GM18907 (cell line): Measurements from ENCODE around the gene KRT86.
"Not testable (repeated sequence)": the region's sequence is repeated elsewhere in the genome, so short reads cannot be mapped to it uniquely, and the experiment has no call there.

Source experiments
- ATAC-seq: cut with Tn5 transposase; IDR thresholded peaks from one replicate; pipeline ENCODE4 v1.9.1; 2021; ENCODE audit warnings: mild to moderate bottlenecking, moderate library complexity; ENCODE audit not compliant: unreplicated experiment

KRT86 gene

DNA sequence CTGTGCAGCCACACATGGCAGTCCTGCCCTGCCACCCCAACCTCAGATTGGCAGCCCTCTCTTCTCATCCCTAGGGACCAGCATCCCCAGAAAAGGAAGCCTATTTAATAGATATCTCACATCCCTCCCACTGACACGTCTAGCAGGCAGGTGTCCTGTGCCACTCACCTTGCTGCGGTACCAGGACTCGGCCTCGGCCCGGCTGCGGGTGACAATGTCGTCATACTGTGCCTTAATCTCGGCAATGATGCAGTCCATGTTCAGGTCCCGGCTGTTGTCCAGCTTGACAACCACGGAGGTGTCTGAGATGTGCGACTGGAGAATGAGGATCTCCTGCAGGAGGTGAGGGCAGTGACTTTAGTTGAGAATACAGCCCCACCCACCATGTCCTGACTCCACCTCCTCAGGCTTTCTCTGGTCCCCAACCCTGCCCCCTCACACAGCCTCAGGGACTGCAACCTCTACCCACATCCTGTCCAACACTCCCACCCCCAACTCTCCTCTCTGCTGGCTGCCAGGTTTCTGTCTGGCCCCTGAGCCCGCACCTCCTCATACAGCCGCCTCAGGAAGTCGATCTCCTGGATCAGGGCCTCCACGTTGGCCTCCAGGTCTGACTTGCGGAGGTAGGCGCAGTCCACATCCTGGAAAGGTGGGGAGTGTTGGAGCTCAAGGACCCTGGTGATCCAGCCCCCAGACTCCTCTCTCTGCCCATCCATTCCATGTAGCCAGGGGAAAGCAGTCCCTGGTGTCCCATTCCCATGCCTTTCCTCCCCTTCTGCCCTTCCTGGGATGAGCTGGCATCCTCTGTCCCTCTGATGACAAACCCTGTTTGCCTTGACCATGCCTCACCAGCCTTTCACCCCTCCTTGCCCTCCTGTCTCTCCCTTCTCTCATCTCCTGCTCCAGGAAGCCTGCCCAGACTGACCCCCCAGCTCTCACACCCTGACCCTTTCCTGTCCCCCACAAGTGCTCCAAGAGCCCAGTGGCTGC is 13.7 kb downstream of the KRT86 start:
- peak; percentile 85 for ATAC-seq

DNA sequence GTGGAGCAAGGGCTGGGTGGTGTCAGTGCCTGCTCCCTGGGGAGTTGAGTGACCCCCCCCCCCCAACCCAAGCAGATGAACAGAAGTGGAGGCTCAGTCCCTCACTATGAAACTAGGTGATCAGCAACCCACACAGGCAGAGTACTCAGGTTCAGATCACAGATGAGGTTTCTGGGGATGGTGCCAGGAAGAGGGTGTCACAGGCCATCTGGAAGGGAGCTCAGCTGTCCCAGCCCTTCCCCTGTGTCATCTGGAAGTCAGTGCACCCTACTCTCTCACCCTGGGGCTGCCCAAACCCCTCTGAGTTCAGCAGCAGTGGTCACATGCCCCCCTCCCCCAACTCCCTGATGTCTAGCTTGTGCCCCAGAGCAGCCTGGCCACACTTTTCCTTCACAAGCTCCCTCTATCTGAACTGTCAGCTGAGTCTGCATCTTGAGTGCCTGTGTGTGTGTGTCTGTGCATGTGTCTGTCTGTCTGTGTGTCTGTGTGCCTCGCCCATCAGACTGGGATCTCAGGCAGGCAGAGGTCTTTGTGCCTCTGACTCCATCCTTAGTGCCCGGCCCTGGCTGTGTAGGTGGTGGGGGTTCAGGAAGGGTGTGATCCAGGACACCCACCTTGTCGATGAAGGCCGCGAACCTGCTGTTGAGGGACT is 16.2 kb downstream of the KRT86 start:
- not testable (repeated sequence) for ATAC-seq

DNA sequence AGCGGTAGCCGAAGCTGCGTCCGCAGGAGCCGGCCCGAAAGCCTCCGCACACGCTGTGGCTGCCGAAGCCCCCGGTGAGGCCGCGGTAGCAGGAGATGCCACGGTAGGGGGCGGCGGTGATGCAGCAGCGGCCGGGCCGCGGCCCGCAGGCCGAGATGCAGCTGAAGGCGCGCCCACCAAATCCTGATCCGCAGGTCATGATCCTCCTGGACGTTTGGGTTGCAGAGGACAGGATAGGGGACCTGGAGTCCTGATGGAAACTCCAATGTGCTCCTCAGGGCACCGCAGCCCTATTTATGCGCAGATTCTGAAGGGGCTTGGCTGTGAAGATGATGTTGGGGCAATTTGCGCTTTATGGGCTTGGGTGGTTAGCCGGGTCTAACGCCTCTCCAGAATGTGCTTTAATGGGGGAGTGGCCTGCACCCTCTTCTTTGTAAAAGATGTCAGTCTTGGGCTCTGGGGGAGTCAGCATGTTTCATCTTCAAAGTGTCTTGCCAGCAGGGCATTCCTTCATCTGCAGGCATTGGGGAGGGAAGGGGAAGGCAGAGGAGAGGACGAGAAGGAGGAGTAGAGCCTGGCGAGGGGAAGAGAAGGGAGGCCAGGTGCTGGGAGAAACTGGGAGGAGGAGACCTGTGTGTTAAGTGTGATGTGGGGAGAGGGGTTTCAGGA is 17.0 kb downstream of the KRT86 start, which contains the start of gene KRT81:
Gene KRT81 (minus strand): TSS at position 268 of the 669 bp plus-strand sequence. CDS start 69 bp downstream, at position 199.
- no peak for ATAC-seq

DNA sequence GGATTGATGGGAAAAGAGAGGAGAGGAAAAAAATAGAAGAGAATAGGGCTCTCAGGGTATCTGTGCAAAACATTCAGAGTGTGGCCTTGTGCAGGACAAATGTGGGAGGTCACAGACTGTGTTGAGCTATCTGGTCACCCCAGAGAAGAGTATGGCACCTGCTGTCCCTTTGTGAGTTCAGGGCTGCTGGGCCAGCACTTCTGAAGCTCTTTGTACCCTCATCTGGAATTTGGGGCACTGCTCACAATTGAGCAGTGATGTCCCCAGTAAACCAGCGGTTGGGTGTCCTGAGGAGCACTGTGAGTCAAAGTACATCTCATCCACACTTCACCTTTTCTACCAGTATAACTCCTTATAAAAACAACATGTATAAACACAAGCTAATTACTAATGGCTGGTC is 19.5 kb downstream of the KRT86 start:
- ATAC-seq, result no peak

DNA sequence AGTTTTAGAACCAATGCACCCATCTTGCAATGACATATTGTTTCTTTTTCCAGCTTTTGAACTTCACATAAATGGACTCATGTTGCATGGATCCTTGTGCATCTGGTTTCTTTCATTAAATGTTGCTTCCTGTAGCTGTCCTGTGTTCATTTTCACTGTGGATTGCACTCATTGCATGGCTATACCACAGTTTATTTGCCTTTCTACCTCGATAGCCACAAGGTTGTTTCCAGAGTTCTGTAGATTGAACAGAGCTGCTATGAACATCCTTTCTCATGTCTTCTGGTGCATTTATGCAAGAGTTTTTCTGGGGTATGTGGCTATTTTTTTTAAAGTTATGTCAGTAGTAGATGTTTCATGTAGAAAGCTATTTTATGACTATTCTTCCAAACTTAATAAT is 20.4 kb downstream of the KRT86 start:
- ATAC-seq, result no peak

DNA sequence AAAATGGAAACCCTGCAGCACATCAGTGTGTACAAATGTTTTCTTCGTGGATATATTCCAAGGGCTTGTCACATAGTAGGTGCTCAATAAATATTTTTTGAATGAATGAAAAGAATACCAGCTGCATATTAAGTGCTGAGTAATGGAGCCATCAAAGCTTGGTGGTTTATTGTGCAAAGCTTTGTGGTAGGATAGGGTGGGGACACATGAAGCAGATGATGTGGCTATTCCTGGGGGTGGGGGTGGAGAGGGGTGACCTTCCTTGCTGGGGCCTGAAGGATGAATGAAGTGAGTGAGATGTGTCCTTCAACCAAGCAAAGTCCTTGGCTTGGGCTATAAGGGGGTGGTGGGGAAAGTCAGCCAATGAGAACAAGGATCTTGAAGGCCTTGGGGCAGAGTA is 21.2 kb downstream of the KRT86 start:
- no peak for ATAC-seq

DNA sequence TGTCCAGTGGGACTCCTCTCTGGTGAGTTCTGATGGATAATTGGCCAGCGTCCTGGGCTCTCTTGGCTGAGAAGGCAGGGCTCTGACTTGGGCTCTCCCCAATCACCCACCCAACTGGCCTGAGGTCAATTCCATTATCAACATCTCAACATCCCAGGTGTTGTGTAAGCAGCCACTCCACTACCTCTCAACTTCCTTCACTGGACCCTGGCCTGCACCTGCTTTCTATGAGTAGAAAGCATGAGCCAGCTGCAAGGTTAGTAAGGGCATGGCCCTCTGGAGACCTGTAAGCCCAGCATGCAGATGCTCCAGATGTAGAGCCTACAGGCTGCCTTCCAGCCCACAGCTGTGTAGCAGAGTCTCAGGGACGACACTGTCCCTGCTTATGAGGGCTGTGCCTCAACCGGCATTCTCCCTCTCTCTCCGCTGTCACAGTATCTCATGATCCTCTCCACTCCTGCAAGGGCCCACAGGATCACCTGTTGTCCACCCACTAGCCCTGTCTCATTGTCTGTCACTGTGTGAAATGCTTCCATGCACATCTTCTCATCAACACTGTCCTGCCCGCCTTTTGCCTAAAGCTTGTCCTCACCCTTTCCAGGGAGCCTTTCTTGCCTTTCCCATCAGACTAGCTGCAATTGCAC is 22.2 kb downstream of the KRT86 start:
- ATAC-seq, result no peak

DNA sequence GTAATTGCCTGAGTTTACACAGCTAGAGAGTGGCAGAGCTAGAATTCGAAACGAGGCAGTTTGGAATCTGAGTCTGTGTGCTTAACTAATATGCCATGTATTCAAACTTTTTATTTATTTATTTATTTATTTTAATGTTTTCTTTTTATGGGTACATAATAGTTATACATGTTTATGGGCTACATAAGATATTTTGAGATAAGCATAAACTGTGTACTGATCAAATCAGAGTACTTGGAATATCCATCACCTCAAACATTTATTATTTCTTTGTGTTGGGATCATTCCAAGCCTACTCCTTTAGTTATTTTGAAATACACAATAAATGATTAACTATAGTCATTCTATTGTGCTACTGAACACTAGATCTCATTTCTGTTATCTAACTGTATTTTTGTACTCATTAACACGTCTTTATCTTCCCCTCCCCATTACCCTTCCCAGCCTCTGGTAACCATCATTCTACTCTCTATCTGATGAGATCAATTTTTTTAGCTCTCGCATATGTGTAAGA is 24.3 kb downstream of the KRT86 start:
- ATAC-seq, result no peak

DNA sequence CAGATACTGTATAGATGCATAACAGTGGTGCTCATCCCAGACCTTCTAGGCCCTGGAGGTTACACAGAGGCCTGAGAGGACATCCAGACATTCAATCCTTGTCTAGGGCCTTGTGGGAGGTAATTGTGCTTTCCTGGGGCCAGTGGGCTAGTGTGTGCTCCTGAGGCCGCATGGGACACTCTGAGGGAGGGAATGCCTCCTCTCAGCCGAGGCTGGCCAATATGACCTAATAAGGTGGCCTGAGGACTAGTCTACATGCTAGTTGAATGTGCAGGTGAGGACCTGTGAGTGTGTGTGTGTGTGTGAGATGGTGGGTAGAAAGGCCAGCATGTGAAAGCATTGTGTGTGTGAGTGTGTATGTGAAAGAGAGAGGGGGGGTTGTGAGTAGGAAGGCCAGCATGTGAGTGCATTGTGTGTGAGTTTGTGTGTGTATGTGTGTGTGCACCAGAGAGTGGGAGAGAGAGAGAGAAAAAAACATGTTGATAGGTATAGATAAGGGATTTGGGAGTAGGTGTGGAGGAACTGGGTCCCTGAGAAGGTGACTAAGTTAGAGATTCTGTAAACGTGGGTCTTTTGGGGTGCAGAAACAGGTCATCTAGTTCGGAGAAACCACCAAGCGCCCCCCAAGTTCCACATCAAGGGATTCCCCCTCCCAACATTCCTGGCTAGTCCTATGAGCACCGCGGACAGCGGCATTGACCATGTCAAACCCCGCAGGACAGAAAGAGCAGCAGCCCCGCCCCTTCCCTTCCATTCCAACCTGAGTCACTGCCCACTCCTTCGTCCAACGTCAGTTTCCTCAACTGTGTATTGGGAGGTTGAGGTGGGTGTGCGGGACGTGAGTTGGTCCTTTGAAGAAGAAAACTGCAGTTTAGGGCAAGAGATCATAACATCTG is 26.6 kb downstream of the KRT86 start:
- ATAC-seq, result no peak

DNA sequence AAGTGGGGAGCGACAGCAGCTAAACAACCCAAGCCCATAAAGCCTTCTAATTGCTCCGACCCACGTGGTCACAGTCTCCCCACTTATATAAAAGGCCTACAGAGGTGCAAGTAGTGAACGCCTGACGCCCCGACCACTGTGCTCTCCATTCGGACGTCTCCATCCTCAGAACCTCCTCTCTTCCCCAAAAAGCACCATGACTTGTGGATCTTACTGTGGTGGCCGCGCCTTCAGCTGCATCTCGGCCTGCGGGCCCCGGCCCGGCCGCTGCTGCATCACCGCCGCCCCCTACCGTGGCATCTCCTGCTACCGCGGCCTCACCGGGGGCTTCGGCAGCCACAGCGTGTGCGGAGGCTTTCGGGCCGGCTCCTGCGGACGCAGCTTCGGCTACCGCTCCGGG is 27.3 kb downstream of the KRT86 start:
- not testable (repeated sequence) for ATAC-seq

DNA sequence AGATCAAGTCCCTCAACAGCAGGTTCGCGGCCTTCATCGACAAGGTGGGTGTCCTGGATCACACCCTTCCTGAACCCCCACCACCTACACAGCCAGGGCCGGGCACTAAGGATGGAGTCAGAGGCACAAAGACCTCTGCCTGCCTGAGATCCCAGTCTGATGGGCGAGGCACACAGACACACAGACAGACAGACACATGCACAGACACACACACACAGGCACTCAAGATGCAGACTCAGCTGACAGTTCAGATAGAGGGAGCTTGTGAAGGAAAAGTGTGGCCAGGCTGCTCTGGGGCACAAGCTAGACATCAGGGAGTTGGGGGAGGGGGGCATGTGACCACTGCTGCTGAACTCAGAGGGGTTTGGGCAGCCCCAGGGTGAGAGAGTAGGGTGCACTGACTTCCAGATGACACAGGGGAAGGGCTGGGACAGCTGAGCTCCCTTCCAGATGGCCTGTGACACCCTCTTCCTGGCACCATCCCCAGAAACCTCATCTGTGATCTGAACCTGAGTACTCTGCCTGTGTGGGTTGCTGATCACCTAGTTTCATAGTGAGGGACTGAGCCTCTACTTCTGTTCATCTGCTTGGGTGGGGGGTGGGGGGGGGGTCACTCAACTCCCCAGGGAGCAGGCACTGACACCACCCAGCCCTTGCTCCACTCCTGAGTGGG is 27.9 kb downstream of the KRT86 start:
- ATAC-seq, result not testable (repeated sequence)

DNA sequence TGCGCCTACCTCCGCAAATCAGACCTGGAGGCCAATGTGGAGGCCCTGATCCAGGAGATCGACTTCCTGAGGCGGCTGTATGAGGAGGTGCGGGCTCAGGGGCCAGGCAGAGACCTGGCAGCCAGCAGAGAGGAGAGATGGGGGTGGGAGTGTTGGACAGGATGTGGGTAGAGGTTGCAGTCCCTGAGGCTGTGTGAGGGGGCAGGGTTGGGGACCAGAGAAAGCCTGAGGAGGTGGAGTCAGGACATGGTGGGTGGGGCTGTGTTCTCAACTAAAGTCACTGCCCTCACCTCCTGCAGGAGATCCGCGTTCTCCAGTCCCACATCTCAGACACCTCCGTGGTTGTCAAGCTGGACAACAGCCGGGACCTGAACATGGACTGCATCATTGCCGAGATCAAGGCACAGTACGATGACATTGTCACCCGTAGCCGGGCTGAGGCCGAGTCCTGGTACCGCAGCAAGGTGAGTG is 30.5 kb downstream of the KRT86 start:
- ATAC-seq, result peak; percentile 95

DNA sequence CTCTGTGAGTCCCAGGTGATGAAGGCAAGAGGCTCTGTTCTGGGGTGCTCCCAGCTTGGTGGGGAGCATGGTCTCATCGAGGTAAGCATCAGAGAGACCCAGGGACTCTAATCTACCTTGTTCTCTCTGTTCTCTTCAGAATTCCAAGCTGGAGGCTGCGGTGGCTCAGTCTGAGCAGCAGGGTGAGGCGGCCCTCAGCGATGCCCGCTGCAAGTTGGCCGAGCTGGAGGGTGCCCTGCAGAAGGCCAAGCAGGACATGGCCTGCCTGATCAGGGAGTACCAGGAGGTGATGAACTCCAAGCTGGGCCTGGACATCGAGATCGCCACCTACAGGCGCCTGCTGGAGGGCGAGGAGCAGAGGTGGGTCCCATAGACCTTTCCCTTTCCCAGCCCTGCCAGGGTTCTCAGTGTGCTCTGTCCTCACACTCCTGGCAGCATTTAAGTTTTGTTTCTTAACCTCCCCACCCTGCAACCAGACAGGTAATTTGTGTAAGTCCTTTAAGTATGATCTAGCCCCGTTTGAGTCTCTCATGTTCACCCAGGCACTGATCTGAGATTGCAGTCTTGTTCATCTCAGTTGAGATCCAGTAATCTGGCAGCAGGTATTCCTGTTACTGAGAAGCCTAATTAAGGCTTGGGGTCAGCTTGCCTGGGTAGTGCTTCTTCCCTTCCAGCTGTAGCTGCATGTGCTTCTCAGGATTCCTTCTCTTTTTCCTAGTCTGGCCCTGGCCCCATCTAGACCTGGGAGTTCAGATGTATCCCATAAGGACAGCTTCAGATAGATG is 31.7 kb downstream of the KRT86 start:
- ATAC-seq, result no peak

DNA sequence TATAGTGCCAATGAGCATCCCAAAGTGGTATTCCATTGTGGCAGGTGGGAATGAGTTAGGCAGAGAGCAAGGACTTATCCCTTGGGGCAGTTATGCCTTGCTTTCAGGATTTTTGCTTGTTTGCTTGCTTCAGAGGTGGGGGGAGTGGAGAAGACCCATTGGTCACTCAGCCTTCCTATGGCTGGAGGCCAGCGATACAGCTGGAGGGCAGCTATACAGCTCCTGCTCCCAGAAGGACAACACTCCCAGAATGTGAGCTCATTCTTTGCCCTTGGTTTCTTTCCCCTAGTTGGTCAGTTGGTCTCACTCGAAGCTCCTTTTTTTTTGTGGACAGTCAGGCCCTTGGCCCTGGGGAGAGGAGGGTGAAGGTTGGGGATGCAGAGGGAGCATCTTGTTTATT is 32.3 kb downstream of the KRT86 start:
- ATAC-seq, result no peak

DNA sequence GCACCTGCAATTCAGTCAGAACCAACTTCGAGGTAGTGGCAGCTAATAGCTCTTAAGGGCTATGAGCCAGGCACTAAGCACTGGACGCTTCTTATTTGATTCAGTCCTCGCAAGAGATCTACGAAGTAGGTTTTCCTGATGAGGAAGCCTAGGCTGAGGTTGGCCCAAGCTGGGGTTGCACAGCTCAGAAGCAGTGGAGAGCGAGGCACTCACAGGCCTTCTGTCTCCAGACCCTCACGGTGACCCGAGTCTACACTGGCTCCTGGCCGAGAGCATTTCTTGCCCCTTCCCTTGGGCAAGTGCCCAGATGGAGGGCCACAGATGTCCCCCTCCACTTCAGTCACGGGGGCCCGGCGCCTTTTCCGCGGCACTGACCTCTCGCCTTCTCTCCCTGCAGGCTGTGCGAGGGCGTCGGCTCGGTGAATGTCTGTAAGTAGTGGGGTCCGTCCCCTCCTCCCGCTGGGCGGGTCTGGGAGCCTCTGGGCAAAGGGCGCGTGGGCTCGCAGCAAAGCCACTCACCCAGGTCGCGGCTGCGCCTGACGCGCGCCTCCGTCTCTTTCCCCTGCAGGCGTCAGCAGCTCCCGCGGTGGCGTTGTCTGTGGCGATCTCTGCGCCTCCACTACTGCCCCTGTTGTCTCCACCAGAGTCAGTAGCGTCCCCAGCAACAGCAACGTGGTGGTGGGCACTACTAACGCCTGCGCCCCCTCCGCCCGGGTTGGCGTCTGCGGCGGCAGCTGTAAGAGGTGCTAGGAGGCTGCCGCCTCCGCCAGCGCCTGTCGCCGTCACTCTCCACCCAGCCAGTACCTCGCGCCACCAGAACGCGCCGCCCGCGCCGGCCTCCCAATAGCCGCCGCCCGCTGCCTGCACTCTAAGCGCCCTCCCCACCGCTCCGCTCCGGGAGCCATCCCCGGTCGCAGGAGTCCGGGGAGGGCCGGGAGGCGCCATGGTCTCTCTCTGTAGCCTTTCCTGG is 33.7 kb downstream of the KRT86 start:
- no peak for ATAC-seq

DNA sequence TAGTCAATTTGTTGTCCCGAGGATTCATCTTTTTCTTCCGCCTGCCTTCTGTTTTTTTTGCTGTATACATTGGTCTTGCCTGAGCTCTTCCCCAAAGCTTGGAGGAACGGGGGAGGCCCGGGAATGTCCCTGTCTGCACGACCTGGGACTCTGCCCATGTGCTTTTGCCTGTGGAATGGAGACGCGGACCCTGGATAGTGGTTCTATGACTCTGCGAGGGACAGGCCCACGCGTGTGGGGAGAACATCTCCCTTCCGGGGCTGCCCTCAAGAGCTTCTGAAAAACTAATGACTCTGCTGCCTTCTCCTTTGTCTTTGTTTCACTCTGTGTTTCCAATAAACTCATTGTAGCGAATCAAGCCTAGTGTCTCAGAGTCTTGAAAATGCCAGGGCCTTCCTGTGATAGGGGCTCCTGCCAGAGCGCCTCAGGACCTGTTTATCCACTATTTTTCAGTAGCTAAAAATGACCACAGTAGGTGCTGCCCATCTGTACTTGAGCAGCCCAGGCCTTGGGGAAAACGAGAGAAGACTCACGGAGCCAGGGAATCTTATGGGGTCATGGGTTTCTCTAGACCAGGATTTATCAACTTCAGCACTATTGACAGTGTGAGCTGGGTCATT is 34.5 kb downstream of the KRT86 start:
- no peak for ATAC-seq
